BLaER1 (cell line): ENCODE results near the gene MCU.
"Not testable (repeated sequence)": the region's sequence is repeated elsewhere in the genome, so short reads cannot be mapped to it uniquely, and the experiment has no call there.

ENCODE experiments used
- H3K27ac ChIP-seq: shearing (Covaris generic); formaldehyde crosslinking; 2 replicates; pipeline ENCODE4 v1.8.1; 2022
- H3K27me3 ChIP-seq: shearing (Covaris generic); formaldehyde crosslinking; 2 replicates; pipeline ENCODE4 v1.8.1; 2022
- H3K36me3 ChIP-seq: shearing (Covaris generic); formaldehyde crosslinking; 2 replicates; pipeline ENCODE4 v1.8.1; 2022
- H3K4me1 ChIP-seq: shearing (Covaris generic); formaldehyde crosslinking; 2 replicates; pipeline ENCODE4 v1.8.1; 2022
- H3K4me2 ChIP-seq: shearing (Covaris generic); formaldehyde crosslinking; 2 replicates; pipeline ENCODE4 v1.8.1; 2022
- H3K4me3 ChIP-seq: shearing (Covaris generic); formaldehyde crosslinking; 2 replicates; pipeline ENCODE4 v1.8.1; 2022
- H3K9ac ChIP-seq: shearing (Covaris generic); formaldehyde crosslinking; 2 replicates; pipeline ENCODE4 v1.8.1; 2022
- H3K9me3 ChIP-seq: shearing (Covaris generic); formaldehyde crosslinking; 2 replicates; pipeline ENCODE4 v1.8.1; 2022
- H4K20me1 ChIP-seq: shearing (Covaris generic); formaldehyde crosslinking; 2 replicates; pipeline ENCODE4 v1.8.1; 2022
- Cebpa-rat ChIP-seq: shearing (Covaris generic); IDR thresholded peaks from 2 replicates; pipeline ENCODE4 v1.8.1; 2022

The MCU gene

GRCh38 chr10:72659694-72660093 lies 32.2 kb upstream of the MCU start:
- no peak for TF ChIP-seq Cebpa-rat
- no peaks in the 10 kb centered on the region for H4K20me1 ChIP-seq
- no peaks in the 10 kb centered on the region for H3K27me3 ChIP-seq
- H3K4me2 ChIP-seq: no peak overlapping the region
- no peaks in the 10 kb centered on the region for H3K36me3 ChIP-seq
- no peak overlapping the region for H3K27ac ChIP-seq
- H3K4me3 ChIP-seq: no peak overlapping the region
- H3K9ac ChIP-seq: no peak overlapping the region
- no peaks in the 10 kb centered on the region for H3K9me3 ChIP-seq
- no peaks in the 10 kb centered on the region for H3K4me1 ChIP-seq

- H3K36me3 ChIP-seq: no peaks in the 10 kb centered on the region
- no peak for TF ChIP-seq Cebpa-rat
- no peak overlapping the region for H3K4me2 ChIP-seq
- H3K4me1 ChIP-seq: no peaks in the 10 kb centered on the region
- H3K4me3 ChIP-seq: no peak overlapping the region
- no peak overlapping the region for H3K27ac ChIP-seq
- no peaks in the 10 kb centered on the region for H3K27me3 ChIP-seq
- no peaks in the 10 kb centered on the region for H4K20me1 ChIP-seq
- H3K9ac ChIP-seq: no peak overlapping the region
- H3K9me3 ChIP-seq: no peaks in the 10 kb centered on the region
These were observed 31.7 kb upstream of the MCU start for GRCh38 chr10:72660220-72660619.

- TF ChIP-seq Cebpa-rat: no peak
- Histone ChIP-seq H3K27ac (no peak overlapping the region), H3K9ac (no peak overlapping the region), H3K4me3 (no peak overlapping the region), H3K27me3 (no peaks in the 10 kb centered on the region), H3K4me2 (no peak overlapping the region), H3K4me1 (no peaks in the 10 kb centered on the region), H3K9me3 (no peaks in the 10 kb centered on the region), H4K20me1 (no peaks in the 10 kb centered on the region), H3K36me3 (no peaks in the 10 kb centered on the region)
These were observed 30.5 kb upstream of the MCU start for GRCh38 chr10:72661431-72661830.

GRCh38 chr10:72663971-72664370 lies 28.0 kb upstream of the MCU start:
- Histone ChIP-seq H3K9me3 (no peaks in the 10 kb centered on the region), H3K4me1 (no peaks in the 10 kb centered on the region), H3K4me2 (no peak overlapping the region), H3K9ac (no peak overlapping the region), H3K4me3 (no peak overlapping the region), H3K27me3 (no peaks in the 10 kb centered on the region), H3K27ac (no peak overlapping the region), H4K20me1 (no peaks in the 10 kb centered on the region), H3K36me3 (no peaks in the 10 kb centered on the region)
- no peak for TF ChIP-seq Cebpa-rat

GRCh38 chr10:72665925-72666324 lies 26.0 kb upstream of the MCU start:
- Histone ChIP-seq H4K20me1 (no peaks in the 10 kb centered on the region), H3K4me3 (no peak overlapping the region), H3K27ac (no peak overlapping the region), H3K4me1 (no peaks in the 10 kb centered on the region), H3K36me3 (no peaks in the 10 kb centered on the region), H3K9ac (no peak overlapping the region), H3K9me3 (no peaks in the 10 kb centered on the region), H3K27me3 (no peaks in the 10 kb centered on the region), H3K4me2 (no peak overlapping the region)
- no peak for TF ChIP-seq Cebpa-rat

GRCh38 chr10:72667207-72667864 lies 24.6 kb upstream of the MCU start:
- Histone ChIP-seq H3K4me1 (no peaks in the 10 kb centered on the region), H3K27ac (no peak overlapping the region), H3K9ac (no peak overlapping the region), H3K27me3 (no peaks in the 10 kb centered on the region), H3K4me3 (no peak overlapping the region), H4K20me1 (no peaks in the 10 kb centered on the region), H3K36me3 (no peaks in the 10 kb centered on the region), H3K4me2 (no peak overlapping the region), H3K9me3 (no peaks in the 10 kb centered on the region)
- no peak for TF ChIP-seq Cebpa-rat

- Histone ChIP-seq H3K4me1 (no peaks in the 10 kb centered on the region), H3K9me3 (no peaks in the 10 kb centered on the region)
- TF ChIP-seq Cebpa-rat: no peak
These were observed 18.7 kb upstream of the MCU start for GRCh38 chr10:72673280-72673679.

GRCh38 chr10:72674174-72674573 lies 17.8 kb upstream of the MCU start:
- not testable (repeated sequence) for H3K9me3 ChIP-seq, H3K27ac ChIP-seq, H3K4me1 ChIP-seq, H3K4me2 ChIP-seq, H4K20me1 ChIP-seq, H3K9ac ChIP-seq, H3K36me3 ChIP-seq, H3K4me3 ChIP-seq, H3K27me3 ChIP-seq

More at GRCh38 chr10:72673280-72673679, 18.7 kb upstream of the MCU start:
- no peak overlapping the region for H3K9ac ChIP-seq
- no peaks in the 10 kb centered on the region for H3K36me3 ChIP-seq
- no peak overlapping the region for H3K4me2 ChIP-seq
- no peak overlapping the region for H3K27ac ChIP-seq
- no peaks in the 10 kb centered on the region for H3K27me3 ChIP-seq
- no peak overlapping the region for H3K4me3 ChIP-seq
- H4K20me1 ChIP-seq: no peaks in the 10 kb centered on the region

- Histone ChIP-seq H3K9me3 (no peaks in the 10 kb centered on the region), H3K4me3 (no peak overlapping the region), H3K27me3 (no peaks in the 10 kb centered on the region), H4K20me1 (no peaks in the 10 kb centered on the region), H3K36me3 (no peaks in the 10 kb centered on the region), H3K4me2 (no peak overlapping the region), H3K4me1 (no peaks in the 10 kb centered on the region), H3K9ac (no peak overlapping the region), H3K27ac (no peak overlapping the region)
- TF ChIP-seq Cebpa-rat: no peak
These were observed 12.1 kb upstream of the MCU start for GRCh38 chr10:72679838-72680241.

- Histone ChIP-seq H3K9me3 (no peaks in the 10 kb centered on the region), H3K4me1 (no peaks in the 10 kb centered on the region), H3K27me3 (no peaks in the 10 kb centered on the region), H4K20me1 (no peaks in the 10 kb centered on the region), H3K4me2 (no peak overlapping the region), H3K4me3 (no peak overlapping the region), H3K36me3 (no peaks in the 10 kb centered on the region), H3K27ac (no peak overlapping the region), H3K9ac (no peak overlapping the region)
- no peak for TF ChIP-seq Cebpa-rat
These were observed 9.3 kb upstream of the MCU start for GRCh38 chr10:72682638-72683037.
